Measurements from ENCODE around the gene ASCC1. TPM values are rescaled to one million over a fixed set of nuclear protein-coding genes. Genes with fewer than 3 reads are reported as not detected.

The ASCC1 gene
- total RNA-seq, 1 experiment from 2014 or later = 15.7 TPM

- Histone ChIP-seq H3K9ac (ENCODE audit: low read length) (no peak overlapping the region), H3K4me1 (ENCODE audit: insufficient read depth, low read length) (peaks cover 8% of the 10 kb centered on the region; the same call in 1 of the 2 replicates), H3K36me3 (ENCODE audit: low read depth, low read length) (peaks cover 4% of the 10 kb centered on the region; the same call in 1 of the 2 replicates), H3K4me2 (ENCODE audit: low read length) (no peak overlapping the region), H3K27ac (ENCODE audit: low read length) (no peak overlapping the region), H3K79me2 (ENCODE audit: low read length) (peaks cover 41% of the 10 kb centered on the region), H3K9me3 (ENCODE audit: low read length) (no peaks in the 10 kb centered on the region), H2AFZ (ENCODE audit: low read length) (no peak overlapping the region), H3K27me3 (ENCODE audit: low read length) (no peaks in the 10 kb centered on the region), H4K20me1 (ENCODE audit: low read length) (no peaks in the 10 kb centered on the region), H3F3A (ENCODE audit: low read length, unreplicated experiment) (no peaks in the 10 kb centered on the region), H3K4me3 (ENCODE audit: low read length) (no peak overlapping the region), H3K9me2 (replicated peaks; ENCODE audit: low read length) (no peaks in the 10 kb centered on the region)
- ChIA-PET POLR2A (ENCODE audit: unreplicated experiment) (no interaction called here), CTCF (interaction anchor here (0.5 to 0.6 kb wide), 2 partner anchors 84 to 94 kb away, joined by 4 read pairs; no protein-coding TSS in a partner anchor)
- intact Hi-C loops (cut with micrococcal nuclease) = loop anchor here (5.0 kb wide), 1 partner anchor 94 kb away; no protein-coding TSS in a partner anchor
- BruUV-seq (replicated peaks) = no TSS peak
- ATAC-seq (no peak), DNase-seq (no peak)
- TF ChIP-seq EZH2phosphoT487 (IDR thresholded peaks at IDR 0.05; ENCODE audit: borderline replicate concordance, low read length) = no peak
- no peak for TF ChIP-seq CTCF (conservative IDR thresholded peaks at IDR 0.05; ENCODE audit: low read depth, low read length)
- no peak for TF ChIP-seq EZH2 (IDR thresholded peaks at IDR 0.05; ENCODE audit: low read length, unreplicated experiment)
Measured at GRCh38 chr10:72221278-72221677, 5.2 kb upstream of the ASCC1 start.

- BruUV-seq (replicated peaks) = no TSS peak
- ATAC-seq = no peak
- Histone ChIP-seq H3K4me1 (ENCODE audit: insufficient read depth, low read length) (peaks cover 8% of the 10 kb centered on the region; the same call in 1 of the 2 replicates), H3K4me3 (ENCODE audit: low read length) (no peak overlapping the region), H3K36me3 (ENCODE audit: low read depth, low read length) (peaks cover 4% of the 10 kb centered on the region; the same call in 1 of the 2 replicates), H3K9ac (ENCODE audit: low read length) (no peak overlapping the region), H3K9me2 (replicated peaks; ENCODE audit: low read length) (no peaks in the 10 kb centered on the region), H2AFZ (ENCODE audit: low read length) (no peak overlapping the region), H3K79me2 (ENCODE audit: low read length) (peaks cover 41% of the 10 kb centered on the region), H4K20me1 (ENCODE audit: low read length) (no peaks in the 10 kb centered on the region), H3K27ac (ENCODE audit: low read length) (no peak overlapping the region), H3F3A (ENCODE audit: low read length, unreplicated experiment) (no peaks in the 10 kb centered on the region), H3K9me3 (ENCODE audit: low read length) (no peaks in the 10 kb centered on the region), H3K4me2 (ENCODE audit: low read length) (no peak overlapping the region), H3K27me3 (ENCODE audit: low read length) (no peaks in the 10 kb centered on the region)
- CTCF ChIA-PET = interaction anchor here (0.5 to 0.6 kb wide), 2 partner anchors 83 to 93 kb away, joined by 4 read pairs; no protein-coding TSS in a partner anchor
- TF ChIP-seq EZH2phosphoT487 (IDR thresholded peaks at IDR 0.05; ENCODE audit: borderline replicate concordance, low read length) = no peak
- no peak for TF ChIP-seq CTCF (conservative IDR thresholded peaks at IDR 0.05; ENCODE audit: low read depth, low read length)
- no peak for TF ChIP-seq EZH2 (IDR thresholded peaks at IDR 0.05; ENCODE audit: low read length, unreplicated experiment)
- POLR2A ChIA-PET (ENCODE audit: unreplicated experiment) = no interaction called here
- no peak for DNase-seq
- intact Hi-C loops (cut with micrococcal nuclease) = loop anchor here (5.0 kb wide), 1 partner anchor 93 kb away; no protein-coding TSS in a partner anchor
Measured at GRCh38 chr10:72220637-72221036, 4.6 kb upstream of the ASCC1 start.

- ChIA-PET POLR2A (ENCODE audit: unreplicated experiment) (no interaction called here), CTCF (no interaction called here)
- no peaks in the 10 kb centered on the region for H3K9me2 ChIP-seq (replicated peaks; ENCODE audit: low read length)
- no TSS peak for BruUV-seq (replicated peaks)
- no peak overlapping the region for H3K27ac ChIP-seq (ENCODE audit: low read length)
- peaks cover 4% of the 10 kb centered on the region; the same call in 1 of the 2 replicates for H3K36me3 ChIP-seq (ENCODE audit: low read depth, low read length)
- no peaks in the 10 kb centered on the region for H3K27me3 ChIP-seq (ENCODE audit: low read length)
- H3K4me2 ChIP-seq (ENCODE audit: low read length) = no peak overlapping the region
- TF ChIP-seq EZH2phosphoT487 (IDR thresholded peaks at IDR 0.05; ENCODE audit: borderline replicate concordance, low read length) = no peak
- TF ChIP-seq CTCF (conservative IDR thresholded peaks at IDR 0.05; ENCODE audit: low read depth, low read length) = no peak
- TF ChIP-seq EZH2 (IDR thresholded peaks at IDR 0.05; ENCODE audit: low read length, unreplicated experiment) = no peak
- no peaks in the 10 kb centered on the region for H4K20me1 ChIP-seq (ENCODE audit: low read length)
- peaks cover 15% of the 10 kb centered on the region; the same call in 1 of the 2 replicates for H3K4me1 ChIP-seq (ENCODE audit: insufficient read depth, low read length)
- intact Hi-C loops (cut with micrococcal nuclease) = no loop called here
- no peak overlapping the region for H2AFZ ChIP-seq (ENCODE audit: low read length)
- no peak overlapping the region for H3K4me3 ChIP-seq (ENCODE audit: low read length)
- H3K79me2 ChIP-seq (ENCODE audit: low read length) = peaks cover 53% of the 10 kb centered on the region
- DNase-seq (no peak), ATAC-seq (no peak)
- H3K9me3 ChIP-seq (ENCODE audit: low read length) = no peaks in the 10 kb centered on the region
- H3K9ac ChIP-seq (ENCODE audit: low read length) = no peak overlapping the region
- H3F3A ChIP-seq (ENCODE audit: low read length, unreplicated experiment) = no peaks in the 10 kb centered on the region
Measured at GRCh38 chr10:72219235-72219814, 3.2 kb upstream of the ASCC1 start.

All from PC-3 (cell line).